ENCODE data around the gene TAOK1.

DNA sequence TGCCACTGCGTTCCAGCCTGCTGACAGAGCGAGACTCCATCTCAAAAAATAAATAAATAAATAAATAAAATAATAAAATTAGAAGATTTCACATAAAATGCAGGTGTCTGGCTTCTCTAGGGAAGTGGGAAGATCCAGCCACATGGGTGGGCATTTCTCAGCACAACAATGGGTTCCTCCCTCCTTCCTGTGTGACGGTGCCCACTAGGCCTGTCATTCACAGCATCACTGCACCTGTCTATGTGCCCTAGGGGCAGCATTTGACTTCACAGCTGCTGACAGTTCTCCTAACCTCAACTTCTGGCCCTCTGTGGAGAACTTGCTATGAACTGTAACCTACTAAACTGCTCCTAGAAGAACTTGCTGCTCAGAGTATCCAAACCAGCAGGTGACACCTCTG lies 173.7 kb downstream of the TAOK1 start:
- TF ChIP-seq, protein P1, sequence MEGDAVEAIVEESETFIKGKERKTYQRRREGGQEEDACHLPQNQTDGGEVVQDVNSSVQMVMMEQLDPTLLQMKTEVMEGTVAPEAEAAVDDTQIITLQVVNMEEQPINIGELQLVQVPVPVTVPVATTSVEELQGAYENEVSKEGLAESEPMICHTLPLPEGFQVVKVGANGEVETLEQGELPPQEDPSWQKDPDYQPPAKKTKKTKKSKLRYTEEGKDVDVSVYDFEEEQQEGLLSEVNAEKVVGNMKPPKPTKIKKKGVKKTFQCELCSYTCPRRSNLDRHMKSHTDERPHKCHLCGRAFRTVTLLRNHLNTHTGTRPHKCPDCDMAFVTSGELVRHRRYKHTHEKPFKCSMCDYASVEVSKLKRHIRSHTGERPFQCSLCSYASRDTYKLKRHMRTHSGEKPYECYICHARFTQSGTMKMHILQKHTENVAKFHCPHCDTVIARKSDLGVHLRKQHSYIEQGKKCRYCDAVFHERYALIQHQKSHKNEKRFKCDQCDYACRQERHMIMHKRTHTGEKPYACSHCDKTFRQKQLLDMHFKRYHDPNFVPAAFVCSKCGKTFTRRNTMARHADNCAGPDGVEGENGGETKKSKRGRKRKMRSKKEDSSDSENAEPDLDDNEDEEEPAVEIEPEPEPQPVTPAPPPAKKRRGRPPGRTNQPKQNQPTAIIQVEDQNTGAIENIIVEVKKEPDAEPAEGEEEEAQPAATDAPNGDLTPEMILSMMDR (IDR thresholded peaks at IDR 0.05), result no peak
- TF ChIP-seq POLR2A (IDR thresholded peaks at IDR 0.05), result no peak
